GM06990 (cell line): ENCODE data around the gene CAMKMT.

Experiments used
- DNase-seq: peaks from one replicate; pipeline ENCODE4 v3.0.0-alpha.2; 2011; ENCODE audit not compliant: insufficient read length; ENCODE audit errors: extremely low read depth
- H3K27me3 ChIP-seq: replicated peaks from 2 replicates; pipeline ENCODE4 v1.6.0; 2011; ENCODE audit warnings: low read length; ENCODE audit not compliant: control insufficient read depth, insufficient read depth
- H3K36me3 ChIP-seq: 2 replicates; pipeline ENCODE4 v1.5.1; 2011; ENCODE audit warnings: low read length; ENCODE audit not compliant: control insufficient read depth, insufficient read depth
- H3K4me3 ChIP-seq: replicated peaks from 2 replicates; pipeline ENCODE4 v1.5.1; 2011; ENCODE audit warnings: low read depth, mild to moderate bottlenecking, control low read depth, low read length
- TF ChIP-seq, protein P1 (sequence below): IDR thresholded peaks from 2 replicates; pipeline ENCODE4 v1.5.1; 2011; ENCODE audit warnings: low read length, control low read depth, mild to moderate bottlenecking, inconsistent platforms; ENCODE audit not compliant: insufficient read depth, poor library complexity, severe bottlenecking

Gene CAMKMT

DNA sequence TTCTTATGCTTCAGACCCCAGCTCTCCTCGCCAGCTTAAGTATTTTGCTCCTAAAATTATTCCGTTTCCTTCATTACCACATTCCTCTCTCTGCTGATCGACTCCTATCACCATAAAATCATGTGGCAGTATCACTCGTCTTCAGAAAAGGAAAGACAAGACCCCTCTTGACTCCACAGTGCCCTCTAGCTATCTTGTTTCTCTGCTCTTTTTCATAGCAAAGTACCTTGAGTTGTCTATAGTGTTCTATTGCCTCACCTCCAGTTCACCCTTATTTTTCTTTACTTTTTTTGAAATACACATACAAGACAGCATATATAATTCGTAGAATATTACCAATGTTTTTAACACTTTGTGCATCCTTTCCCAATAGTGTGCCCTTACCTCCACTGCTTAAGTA is 306.6 kb downstream of the CAMKMT start:
- no peaks in the 10 kb centered on the region for H3K36me3 ChIP-seq
- H3K27me3 ChIP-seq: no peaks in the 10 kb centered on the region
- TF ChIP-seq, protein P1, sequence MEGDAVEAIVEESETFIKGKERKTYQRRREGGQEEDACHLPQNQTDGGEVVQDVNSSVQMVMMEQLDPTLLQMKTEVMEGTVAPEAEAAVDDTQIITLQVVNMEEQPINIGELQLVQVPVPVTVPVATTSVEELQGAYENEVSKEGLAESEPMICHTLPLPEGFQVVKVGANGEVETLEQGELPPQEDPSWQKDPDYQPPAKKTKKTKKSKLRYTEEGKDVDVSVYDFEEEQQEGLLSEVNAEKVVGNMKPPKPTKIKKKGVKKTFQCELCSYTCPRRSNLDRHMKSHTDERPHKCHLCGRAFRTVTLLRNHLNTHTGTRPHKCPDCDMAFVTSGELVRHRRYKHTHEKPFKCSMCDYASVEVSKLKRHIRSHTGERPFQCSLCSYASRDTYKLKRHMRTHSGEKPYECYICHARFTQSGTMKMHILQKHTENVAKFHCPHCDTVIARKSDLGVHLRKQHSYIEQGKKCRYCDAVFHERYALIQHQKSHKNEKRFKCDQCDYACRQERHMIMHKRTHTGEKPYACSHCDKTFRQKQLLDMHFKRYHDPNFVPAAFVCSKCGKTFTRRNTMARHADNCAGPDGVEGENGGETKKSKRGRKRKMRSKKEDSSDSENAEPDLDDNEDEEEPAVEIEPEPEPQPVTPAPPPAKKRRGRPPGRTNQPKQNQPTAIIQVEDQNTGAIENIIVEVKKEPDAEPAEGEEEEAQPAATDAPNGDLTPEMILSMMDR: peak; percentile 50
- H3K4me3 ChIP-seq: no peak overlapping the region
- DNase-seq: peak; percentile 9

DNA sequence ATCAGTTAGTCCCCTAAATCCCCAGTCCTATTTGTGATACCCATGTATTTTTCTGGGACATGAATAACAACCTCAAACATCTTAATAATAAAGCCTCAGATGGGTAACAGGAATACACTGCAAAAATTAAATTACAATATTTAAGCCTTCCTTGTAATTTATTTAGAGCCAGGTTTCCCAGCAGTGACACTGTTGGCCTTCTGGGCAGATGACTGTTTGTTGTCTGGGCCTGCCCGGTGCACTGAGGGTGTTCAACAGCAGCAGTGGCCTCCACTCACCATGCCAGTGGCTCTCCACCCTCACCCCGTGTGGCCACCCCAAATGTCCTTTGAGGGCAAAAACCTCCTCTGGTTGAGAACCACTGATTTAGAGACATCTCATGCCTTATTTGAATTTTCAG is 309.5 kb downstream of the CAMKMT start:
- DNase-seq: no peak
- H3K27me3 ChIP-seq: no peaks in the 10 kb centered on the region
- TF ChIP-seq, protein P1: no peak
- no peaks in the 10 kb centered on the region for H3K36me3 ChIP-seq
- no peak overlapping the region for H3K4me3 ChIP-seq

DNA sequence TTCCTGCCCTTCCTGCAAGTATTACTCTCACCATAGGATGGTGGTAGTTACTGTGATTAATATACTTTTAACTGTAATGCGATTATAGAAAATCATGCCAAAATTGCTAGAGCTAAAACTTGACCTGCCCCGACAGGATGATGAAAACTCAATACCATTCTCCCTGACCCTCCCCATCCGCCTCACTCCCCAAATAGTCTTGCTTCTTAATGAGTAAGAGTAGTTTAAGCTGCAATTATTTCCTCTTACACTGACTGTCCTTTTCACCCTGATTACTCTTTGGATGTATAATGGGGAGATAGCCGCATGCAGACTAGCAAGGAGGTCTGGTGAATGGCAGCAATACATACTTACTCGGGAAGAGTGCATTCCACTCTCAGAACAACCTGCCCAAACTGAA is 310.2 kb downstream of the CAMKMT start:
- Histone ChIP-seq H3K36me3 (no peaks in the 10 kb centered on the region), H3K4me3 (no peak overlapping the region), H3K27me3 (no peaks in the 10 kb centered on the region)
- TF ChIP-seq, protein P1: no peak
- DNase-seq: no peak

DNA sequence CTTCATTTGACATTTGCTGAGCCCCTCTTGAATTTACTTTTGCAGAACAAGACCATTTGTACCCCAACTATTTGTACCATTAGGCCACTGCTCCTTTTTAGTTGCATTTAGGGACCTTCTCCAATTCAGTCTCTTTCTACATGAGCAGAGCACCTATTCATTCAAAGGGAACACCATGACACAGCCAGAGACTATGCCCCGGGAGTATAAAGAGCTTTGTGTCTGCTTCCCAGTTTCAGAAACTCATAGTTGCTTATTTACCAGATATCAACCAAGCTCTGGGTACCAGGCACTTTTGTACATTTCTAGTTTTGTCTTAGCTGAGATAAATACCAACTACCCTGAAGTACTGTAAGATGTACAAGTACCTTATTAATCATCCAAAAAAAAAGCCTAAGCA is 310.7 kb downstream of the CAMKMT start:
- Histone ChIP-seq H3K27me3 (no peaks in the 10 kb centered on the region), H3K36me3 (no peaks in the 10 kb centered on the region), H3K4me3 (no peak overlapping the region)
- TF ChIP-seq, protein P1: no peak
- no peak for DNase-seq

DNA sequence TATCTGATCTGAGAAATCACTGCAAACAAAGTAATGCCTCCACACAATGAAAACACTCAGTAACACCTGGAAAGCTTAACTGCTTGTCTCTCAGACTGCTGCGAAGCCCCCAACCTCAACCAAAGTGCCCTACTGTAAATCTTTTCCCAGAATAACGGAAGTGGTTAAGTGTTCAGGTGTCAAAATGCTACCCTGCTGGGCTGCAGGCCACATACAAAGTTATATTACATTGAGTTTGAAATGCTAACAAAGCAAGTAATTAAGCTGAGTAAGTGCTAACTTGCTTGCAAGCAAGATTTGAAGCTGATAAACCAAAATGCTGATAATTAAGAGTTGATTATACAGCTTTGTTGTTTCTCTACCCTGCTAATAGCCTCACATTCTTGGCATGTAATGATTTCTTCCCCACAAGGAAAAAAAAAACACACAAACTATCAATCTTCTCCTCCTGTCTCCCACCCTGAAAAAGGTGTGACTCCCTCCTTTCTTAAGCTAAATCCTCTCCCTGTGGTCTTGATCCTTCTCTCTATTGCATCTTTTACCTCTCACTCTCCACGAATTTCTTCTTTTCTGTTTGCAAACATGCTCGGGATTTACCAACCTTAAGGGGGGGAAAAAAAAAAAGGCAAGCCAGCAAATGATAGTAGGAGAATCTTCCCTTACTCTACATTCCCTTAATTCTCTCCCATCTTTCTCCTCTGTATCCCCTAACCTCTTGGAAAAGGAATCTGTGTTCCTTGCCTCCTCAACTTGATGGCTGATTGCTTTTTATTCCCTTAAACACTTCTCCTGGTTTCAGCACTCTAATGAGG is 312.9 kb downstream of the CAMKMT start:
- no peaks in the 10 kb centered on the region for H3K36me3 ChIP-seq
- H3K27me3 ChIP-seq: no peaks in the 10 kb centered on the region
- no peak for DNase-seq
- H3K4me3 ChIP-seq: no peak overlapping the region
- TF ChIP-seq, protein P1: no peak

DNA sequence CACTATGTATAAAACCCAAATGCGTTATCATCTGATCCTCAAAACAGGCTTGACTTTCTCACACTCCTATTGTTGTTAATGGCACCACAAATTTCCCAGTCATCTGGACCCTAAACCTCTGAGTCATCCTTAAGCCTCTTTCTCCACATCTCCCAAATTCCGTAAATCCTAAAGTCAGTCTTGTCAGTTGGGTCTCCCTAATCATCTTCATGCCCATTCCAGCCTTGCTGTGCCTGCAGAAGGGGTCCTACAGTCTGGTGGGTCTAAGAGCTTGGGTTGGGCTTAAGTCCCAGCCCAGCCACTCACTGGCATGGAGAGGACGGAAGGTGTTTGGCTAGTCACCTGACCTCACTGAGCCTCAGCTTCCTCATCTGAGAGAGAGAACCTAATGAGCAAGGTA is 314.6 kb downstream of the CAMKMT start:
- TF ChIP-seq, protein P1: no peak
- no peak for DNase-seq
- H3K4me3 ChIP-seq: no peak overlapping the region
- no peaks in the 10 kb centered on the region for H3K36me3 ChIP-seq
- no peaks in the 10 kb centered on the region for H3K27me3 ChIP-seq
